Heart left ventricle (tissue), 13 donors: ENCODE data around the gene KIF24.

Experiments used
- CTCF ChIP-seq, 12 donors: fragments of 200-600 bp; sonication (generic) in 4 of 12; IDR thresholded peaks; one replicate each; pipeline versions ENCODE4 v1.5.0 to v1.8.0; 2018 to 2022; ENCODE audit warnings: antibody characterized with exemption in 12 of 12, mild to moderate bottlenecking in 5 of 12
- POLR2A ChIP-seq, 2 donors: fragments of 450-650 bp; IDR thresholded peaks; one replicate each; pipeline ENCODE4 v1.6.1; 2017; ENCODE audit warnings: antibody characterized with exemption in 2 of 2, mild to moderate bottlenecking in 2 of 2, moderate library complexity in 2 of 2
- donor health status: ischemic (EF 13 %, LVEDD 7.1; RV severe dilation, severe dysfunction).
- donor health status: DM: no; HTN: yes; CAD: no.
- donor health status: DM: no; HTN: no; CAD: no.
- donor health status: ischemic (EF 25% LVEDD 6.9; RV normal size, moderate dysfunction).
- donor health status: ischemic (EF 25% LVEDD 5.7; RV mildly dilated, moderate dysfunction).
- donor health status: ischemic (EF 35%, LVEDD 5.7; RV mildly dilated, moderate dysfunction).
- donor health status: nonischemic (EF 11% LVEDD 7.7; RV severe dilation, severe dysfunction).
- donor health status: DM: yes; HTN: yes; CAD: no.
- donor health status: PGD.
- donor health status: ischemic (EF 29% LVEDD 5.4; RV normal size, mild dysfunction).
- donor health status: nonischemic (EF 23%, LVEDD 6.1; RV moderate dilation, normal function).

GRCh38 chr9:34366365-34366764, 37.3 kb upstream of the KIF24 start:
- TF ChIP-seq CTCF (IDR thresholded peaks at IDR 0.05) (no peak), POLR2A (IDR thresholded peaks at IDR 0.05) (no peak)
